ENCODE results near the gene HDAC9.

The HDAC9 gene

DNA sequence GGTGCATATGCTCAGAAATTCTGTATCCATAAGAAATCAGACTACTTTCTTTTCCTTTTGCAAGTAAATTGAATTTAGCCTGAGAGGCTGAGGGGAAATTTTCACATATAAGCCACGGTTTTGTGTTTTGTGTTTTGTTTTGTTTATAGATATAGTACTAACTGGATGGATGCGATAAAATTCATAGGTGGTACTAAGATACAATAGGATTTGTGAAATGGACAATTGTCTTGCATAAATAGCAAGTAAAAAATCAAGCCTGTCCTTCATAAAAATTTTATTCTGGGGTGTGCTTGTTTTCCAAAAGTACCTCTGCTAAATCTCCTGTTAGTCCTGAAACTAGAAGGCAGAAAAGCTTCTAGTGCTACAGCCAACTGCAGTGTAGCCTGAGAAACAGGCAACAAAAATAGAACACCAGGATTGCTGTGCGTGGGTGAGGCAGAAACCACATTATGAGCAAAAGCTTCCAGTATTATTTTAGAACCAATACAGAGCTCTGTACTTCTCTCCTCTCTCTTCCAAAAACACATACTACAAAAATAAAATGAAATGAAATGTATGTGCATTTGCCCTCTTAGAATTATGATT lies 634 bp upstream of the HDAC9 start (continued):
- TF ChIP-seq, protein P1, sequence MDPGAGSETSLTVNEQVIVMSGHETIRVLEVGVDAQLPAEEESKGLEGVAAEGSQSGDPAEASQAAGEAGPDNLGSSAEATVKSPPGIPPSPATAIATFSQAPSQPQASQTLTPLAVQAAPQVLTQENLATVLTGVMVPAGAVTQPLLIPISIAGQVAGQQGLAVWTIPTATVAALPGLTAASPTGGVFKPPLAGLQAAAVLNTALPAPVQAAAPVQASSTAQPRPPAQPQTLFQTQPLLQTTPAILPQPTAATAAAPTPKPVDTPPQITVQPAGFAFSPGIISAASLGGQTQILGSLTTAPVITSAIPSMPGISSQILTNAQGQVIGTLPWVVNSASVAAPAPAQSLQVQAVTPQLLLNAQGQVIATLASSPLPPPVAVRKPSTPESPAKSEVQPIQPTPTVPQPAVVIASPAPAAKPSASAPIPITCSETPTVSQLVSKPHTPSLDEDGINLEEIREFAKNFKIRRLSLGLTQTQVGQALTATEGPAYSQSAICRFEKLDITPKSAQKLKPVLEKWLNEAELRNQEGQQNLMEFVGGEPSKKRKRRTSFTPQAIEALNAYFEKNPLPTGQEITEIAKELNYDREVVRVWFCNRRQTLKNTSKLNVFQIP (CRISPR knock-in tag; IDR thresholded peaks at IDR 0.05; ENCODE audit: borderline replicate concordance, low read depth), result no peak
- TF ChIP-seq, protein P2, sequence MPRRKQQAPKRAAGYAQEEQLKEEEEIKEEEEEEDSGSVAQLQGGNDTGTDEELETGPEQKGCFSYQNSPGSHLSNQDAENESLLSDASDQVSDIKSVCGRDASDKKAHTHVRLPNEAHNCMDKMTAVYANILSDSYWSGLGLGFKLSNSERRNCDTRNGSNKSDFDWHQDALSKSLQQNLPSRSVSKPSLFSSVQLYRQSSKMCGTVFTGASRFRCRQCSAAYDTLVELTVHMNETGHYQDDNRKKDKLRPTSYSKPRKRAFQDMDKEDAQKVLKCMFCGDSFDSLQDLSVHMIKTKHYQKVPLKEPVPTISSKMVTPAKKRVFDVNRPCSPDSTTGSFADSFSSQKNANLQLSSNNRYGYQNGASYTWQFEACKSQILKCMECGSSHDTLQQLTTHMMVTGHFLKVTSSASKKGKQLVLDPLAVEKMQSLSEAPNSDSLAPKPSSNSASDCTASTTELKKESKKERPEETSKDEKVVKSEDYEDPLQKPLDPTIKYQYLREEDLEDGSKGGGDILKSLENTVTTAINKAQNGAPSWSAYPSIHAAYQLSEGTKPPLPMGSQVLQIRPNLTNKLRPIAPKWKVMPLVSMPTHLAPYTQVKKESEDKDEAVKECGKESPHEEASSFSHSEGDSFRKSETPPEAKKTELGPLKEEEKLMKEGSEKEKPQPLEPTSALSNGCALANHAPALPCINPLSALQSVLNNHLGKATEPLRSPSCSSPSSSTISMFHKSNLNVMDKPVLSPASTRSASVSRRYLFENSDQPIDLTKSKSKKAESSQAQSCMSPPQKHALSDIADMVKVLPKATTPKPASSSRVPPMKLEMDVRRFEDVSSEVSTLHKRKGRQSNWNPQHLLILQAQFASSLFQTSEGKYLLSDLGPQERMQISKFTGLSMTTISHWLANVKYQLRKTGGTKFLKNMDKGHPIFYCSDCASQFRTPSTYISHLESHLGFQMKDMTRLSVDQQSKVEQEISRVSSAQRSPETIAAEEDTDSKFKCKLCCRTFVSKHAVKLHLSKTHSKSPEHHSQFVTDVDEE (CRISPR knock-in tag; IDR thresholded peaks at IDR 0.05), result no peak
- no peak for TF ChIP-seq RARB (CRISPR knock-in tag; IDR thresholded peaks at IDR 0.05)
- no peak for TF ChIP-seq ZC3H10 (CRISPR knock-in tag; IDR thresholded peaks at IDR 0.05)
- TF ChIP-seq TOX (CRISPR knock-in tag; IDR thresholded peaks at IDR 0.05; ENCODE audit: borderline replicate concordance), result no peak

GRCh38 chr7:18496341-18496700 lies 772 bp downstream of the HDAC9 start:
- ATAC-seq, result peak; percentile 51
- TF ChIP-seq, protein P3, sequence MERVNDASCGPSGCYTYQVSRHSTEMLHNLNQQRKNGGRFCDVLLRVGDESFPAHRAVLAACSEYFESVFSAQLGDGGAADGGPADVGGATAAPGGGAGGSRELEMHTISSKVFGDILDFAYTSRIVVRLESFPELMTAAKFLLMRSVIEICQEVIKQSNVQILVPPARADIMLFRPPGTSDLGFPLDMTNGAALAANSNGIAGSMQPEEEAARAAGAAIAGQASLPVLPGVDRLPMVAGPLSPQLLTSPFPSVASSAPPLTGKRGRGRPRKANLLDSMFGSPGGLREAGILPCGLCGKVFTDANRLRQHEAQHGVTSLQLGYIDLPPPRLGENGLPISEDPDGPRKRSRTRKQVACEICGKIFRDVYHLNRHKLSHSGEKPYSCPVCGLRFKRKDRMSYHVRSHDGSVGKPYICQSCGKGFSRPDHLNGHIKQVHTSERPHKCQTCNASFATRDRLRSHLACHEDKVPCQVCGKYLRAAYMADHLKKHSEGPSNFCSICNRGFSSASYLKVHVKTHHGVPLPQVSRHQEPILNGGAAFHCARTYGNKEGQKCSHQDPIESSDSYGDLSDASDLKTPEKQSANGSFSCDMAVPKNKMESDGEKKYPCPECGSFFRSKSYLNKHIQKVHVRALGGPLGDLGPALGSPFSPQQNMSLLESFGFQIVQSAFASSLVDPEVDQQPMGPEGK (CRISPR knock-in tag; IDR thresholded peaks at IDR 0.05; ENCODE audit: borderline replicate concordance), result no peak
- TF ChIP-seq GLIS3 (CRISPR knock-in tag; IDR thresholded peaks at IDR 0.05) (no peak), ZFP30 (CRISPR knock-in tag; IDR thresholded peaks at IDR 0.05) (no peak), ARNTL (CRISPR knock-in tag; IDR thresholded peaks at IDR 0.05; ENCODE audit: borderline replicate concordance, low read depth) (no peak), CSDC2 (CRISPR knock-in tag; IDR thresholded peaks at IDR 0.05) (no peak), OSR1 (CRISPR knock-in tag; IDR thresholded peaks at IDR 0.05) (no peak), SNAI2 (CRISPR knock-in tag; IDR thresholded peaks at IDR 0.05) (no peak), ZNF70 (CRISPR knock-in tag; IDR thresholded peaks at IDR 0.05) (no peak), ZC3H10 (CRISPR knock-in tag; IDR thresholded peaks at IDR 0.05) (no peak), PPARA (CRISPR knock-in tag; IDR thresholded peaks at IDR 0.05; ENCODE audit: borderline replicate concordance) (no peak), ISL1 (CRISPR knock-in tag; IDR thresholded peaks at IDR 0.05) (no peak)

DNA sequence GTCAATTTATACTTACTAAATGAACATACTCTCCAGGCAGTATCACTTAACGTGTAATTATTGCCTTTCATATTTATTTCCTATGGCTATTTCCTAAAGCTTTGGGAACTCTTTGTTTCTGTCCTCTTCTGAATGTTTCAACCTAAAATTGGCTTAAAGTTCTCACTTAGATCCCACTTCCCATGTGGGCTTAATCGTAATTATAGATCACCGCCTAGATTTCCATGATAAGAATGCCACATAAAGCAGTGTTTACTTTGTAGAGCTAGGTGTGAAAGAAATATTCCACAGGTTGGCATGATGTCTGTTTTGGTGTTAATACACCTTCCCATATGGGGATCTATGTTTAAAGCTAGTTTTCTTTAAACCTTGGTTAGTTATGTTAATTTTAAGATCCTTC lies 1.5 kb downstream of the HDAC9 start:
- TF ChIP-seq TCF4 (CRISPR knock-in tag; IDR thresholded peaks at IDR 0.05; ENCODE audit: borderline replicate concordance), result no peak
- no peak for TF ChIP-seq ESRRG (CRISPR knock-in tag; IDR thresholded peaks at IDR 0.05)
- TF ChIP-seq, protein P3 (CRISPR knock-in tag; IDR thresholded peaks at IDR 0.05; ENCODE audit: borderline replicate concordance), result no peak
- no peak for TF ChIP-seq TOX (CRISPR knock-in tag; IDR thresholded peaks at IDR 0.05; ENCODE audit: borderline replicate concordance)
- no peak for TF ChIP-seq OSR1 (CRISPR knock-in tag; IDR thresholded peaks at IDR 0.05)
- no peak for TF ChIP-seq ZNF8 (CRISPR knock-in tag; IDR thresholded peaks at IDR 0.05)
- no peak for TF ChIP-seq GLIS3 (CRISPR knock-in tag; IDR thresholded peaks at IDR 0.05)
- TF ChIP-seq, protein P4, sequence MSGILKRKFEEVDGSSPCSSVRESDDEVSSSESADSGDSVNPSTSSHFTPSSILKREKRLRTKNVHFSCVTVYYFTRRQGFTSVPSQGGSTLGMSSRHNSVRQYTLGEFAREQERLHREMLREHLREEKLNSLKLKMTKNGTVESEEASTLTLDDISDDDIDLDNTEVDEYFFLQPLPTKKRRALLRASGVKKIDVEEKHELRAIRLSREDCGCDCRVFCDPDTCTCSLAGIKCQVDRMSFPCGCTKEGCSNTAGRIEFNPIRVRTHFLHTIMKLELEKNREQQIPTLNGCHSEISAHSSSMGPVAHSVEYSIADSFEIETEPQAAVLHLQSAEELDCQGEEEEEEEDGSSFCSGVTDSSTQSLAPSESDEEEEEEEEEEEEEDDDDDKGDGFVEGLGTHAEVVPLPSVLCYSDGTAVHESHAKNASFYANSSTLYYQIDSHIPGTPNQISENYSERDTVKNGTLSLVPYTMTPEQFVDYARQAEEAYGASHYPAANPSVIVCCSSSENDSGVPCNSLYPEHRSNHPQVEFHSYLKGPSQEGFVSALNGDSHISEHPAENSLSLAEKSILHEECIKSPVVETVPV (CRISPR knock-in tag; IDR thresholded peaks at IDR 0.05), result no peak
- TF ChIP-seq CREB5 (CRISPR knock-in tag; IDR thresholded peaks at IDR 0.05; ENCODE audit: low read depth), result no peak
- TF ChIP-seq ZNF70 (CRISPR knock-in tag; IDR thresholded peaks at IDR 0.05), result no peak
- TF ChIP-seq, protein P1 (CRISPR knock-in tag; IDR thresholded peaks at IDR 0.05; ENCODE audit: borderline replicate concordance, low read depth), result no peak
- no peak for TF ChIP-seq ISL1 (CRISPR knock-in tag; IDR thresholded peaks at IDR 0.05)
- no peak for TF ChIP-seq SNAI2 (CRISPR knock-in tag; IDR thresholded peaks at IDR 0.05)
- no peak for TF ChIP-seq PPARA (CRISPR knock-in tag; IDR thresholded peaks at IDR 0.05; ENCODE audit: borderline replicate concordance)
- ATAC-seq, result no peak

All from SK-N-SH treated with all-trans-retinoic acid at 6 μM for 48 hours (cell line).